Measurements from ENCODE around the gene ZNF629.

Gene ZNF629

DNA sequence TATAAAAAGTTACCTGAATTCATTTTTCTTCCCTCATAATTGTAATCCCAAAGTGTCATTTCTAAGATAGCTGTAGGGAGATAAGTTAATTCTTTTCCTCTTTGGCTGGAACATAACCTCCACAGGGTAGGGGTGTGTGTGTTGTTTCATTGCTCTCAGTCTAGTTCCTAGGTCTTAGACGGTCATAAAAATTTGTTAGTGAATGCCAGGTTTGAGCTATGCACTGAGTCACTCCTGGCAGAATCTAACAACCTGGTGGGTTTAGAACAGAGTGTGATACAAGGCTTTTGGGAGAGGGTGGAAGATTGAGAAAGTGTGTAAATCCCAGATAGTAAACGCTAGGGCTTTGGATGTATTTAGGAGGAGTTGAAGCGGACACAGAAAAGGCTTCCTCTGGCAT lies 39.7 kb downstream of the ZNF629 start:
- DNase-seq = no peak

DNA sequence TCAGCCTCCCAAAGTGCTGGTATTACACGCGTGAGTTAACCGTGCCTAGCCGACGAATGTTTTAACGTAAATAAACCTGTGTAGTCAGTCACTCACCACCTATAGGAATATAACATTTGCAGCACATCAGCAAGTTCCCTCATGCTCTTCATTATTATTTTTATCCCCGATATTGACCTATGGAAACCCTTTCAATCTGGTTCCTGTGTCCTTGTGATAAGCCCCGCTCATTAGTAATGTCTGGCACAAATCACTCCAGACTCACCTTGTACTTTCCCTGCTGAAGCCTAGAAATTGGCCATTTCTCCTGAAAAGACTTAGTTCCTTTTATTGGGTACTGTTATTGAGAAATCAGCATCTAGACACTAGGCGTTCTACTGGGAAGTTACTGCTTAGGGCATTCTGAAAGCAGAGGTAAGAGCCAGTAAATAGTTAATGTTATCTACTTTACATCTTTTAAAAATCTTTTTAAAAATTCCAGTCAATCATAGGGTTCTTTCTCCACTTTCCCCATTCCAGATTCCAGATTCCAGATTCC lies 40.3 kb downstream of the ZNF629 start:
- no peak for DNase-seq

DNA sequence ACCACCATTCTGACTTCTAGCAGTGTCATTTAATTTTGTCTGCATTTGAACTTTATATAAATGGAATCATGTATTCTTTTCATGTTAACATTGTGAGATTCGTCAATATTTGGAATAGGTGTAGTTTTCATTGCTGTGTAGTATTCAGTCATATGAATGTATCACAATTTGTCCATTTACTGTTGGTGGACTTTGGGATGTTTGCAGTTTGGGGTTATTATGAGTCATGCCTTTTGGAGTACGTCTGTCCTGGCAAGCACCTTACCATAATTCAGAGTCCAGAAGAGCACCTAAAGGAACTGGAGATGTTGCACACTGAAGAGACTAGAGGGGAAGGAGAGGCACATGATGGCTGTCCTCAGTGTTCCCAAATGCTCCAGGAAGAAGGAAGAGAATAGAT lies 41.9 kb downstream of the ZNF629 start:
- no peak for DNase-seq

DNA sequence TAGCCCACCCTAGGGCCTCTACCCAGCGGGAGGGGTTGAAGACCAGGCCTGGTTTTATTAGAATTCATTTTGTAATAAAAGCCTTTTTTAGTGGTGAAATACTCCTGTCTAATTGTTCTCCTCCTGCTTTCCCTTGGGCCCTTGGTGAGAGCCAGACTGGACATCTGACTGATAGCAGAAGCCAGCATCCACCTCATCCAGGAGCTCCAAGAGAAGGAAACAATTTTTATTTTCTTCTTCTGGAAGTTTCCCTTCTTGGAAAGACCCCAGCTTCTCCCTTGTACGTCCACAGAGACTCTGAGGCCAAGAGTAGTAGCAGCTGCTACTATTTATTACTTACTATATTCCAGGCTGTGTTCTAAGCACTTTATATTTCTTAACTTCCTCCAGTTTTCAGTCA lies 42.8 kb downstream of the ZNF629 start:
- DNase-seq = no peak

DNA sequence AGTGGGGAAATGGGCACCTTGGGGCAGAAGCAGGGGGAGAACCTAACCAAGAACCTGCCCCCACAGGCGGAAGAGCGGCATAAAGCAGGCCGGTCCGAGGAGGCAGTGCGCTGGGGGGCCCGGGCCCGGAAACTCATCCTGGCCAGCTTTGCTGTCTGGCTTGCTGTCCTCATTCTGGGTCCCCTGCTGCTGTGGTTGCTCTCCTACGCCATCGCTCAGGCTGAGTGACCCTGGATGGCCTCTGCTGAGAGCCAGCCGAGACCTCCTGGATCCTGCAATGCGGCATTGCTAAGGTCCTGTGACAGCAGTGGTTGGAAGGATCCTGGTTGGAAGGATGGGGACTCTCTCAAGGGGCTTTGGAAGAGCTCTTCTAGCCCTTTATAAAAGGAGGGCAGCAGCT lies 43.3 kb downstream of the ZNF629 start:
- no peak for DNase-seq

DNA sequence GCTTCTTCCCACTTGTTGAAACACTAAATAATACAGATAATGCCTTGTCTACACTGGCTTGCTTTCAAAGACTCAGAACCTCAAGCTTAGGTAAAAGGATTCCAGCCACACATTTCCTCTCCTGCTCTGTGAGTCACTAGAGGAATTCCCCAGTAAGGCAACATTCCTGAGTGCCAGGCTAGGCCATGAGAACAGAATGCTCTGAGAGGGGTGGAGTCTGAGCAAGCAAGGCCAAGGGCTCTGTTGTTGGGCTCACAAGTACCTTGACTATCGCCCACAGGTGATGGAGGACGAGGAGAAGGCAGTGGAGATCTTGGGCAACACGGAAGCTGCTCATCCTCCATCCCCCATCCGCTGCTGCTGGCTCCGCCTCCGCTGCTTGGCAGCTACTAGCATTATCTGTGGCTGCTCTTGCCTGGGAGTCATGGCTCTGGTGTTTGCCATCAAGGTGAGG lies 45.5 kb downstream of the ZNF629 start:
- no peak for DNase-seq

DNA sequence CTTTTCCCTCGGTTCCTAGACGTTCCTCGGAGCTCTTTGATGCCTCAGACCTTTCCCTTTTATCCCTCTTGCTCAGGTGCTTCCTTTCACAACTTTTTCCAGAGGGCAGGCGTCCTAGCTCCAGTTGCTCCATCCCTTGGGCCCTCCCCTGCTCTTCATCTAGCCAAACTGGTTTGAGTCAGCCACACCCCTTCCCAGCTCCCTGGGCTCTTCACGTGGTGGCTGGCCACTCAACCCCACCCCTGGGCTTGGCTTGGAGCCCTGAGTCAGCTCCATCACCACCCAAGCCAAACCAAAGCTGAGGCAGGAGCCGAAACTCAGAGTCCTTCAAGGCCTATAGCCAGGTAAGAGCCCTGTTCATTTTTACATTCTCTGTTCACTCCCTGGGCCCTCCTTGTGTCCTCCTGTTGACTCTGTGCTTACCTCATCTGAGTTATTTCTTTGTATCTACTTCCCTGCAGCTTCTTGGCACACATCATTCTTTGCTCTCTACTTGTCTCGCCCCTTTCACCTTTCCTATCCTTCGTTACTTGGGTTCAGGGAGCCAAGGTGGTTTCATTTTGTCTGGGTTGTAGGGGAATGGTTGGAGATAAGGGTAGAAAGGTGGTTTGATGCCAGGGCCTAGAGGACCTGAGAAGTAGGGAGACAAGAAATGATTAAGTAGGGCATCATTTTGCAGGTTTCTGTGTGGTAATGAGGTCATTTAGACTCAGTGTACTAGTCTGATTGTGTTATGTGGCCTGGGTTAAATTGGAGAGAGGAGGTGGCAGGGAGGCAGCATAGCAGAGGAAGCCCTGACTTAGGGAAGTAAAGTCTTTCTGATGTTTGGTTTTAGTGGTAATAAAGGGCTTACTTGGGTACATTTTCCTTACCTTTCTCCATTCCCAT lies 46.4 kb downstream of the ZNF629 start:
- no peak for DNase-seq

DNA sequence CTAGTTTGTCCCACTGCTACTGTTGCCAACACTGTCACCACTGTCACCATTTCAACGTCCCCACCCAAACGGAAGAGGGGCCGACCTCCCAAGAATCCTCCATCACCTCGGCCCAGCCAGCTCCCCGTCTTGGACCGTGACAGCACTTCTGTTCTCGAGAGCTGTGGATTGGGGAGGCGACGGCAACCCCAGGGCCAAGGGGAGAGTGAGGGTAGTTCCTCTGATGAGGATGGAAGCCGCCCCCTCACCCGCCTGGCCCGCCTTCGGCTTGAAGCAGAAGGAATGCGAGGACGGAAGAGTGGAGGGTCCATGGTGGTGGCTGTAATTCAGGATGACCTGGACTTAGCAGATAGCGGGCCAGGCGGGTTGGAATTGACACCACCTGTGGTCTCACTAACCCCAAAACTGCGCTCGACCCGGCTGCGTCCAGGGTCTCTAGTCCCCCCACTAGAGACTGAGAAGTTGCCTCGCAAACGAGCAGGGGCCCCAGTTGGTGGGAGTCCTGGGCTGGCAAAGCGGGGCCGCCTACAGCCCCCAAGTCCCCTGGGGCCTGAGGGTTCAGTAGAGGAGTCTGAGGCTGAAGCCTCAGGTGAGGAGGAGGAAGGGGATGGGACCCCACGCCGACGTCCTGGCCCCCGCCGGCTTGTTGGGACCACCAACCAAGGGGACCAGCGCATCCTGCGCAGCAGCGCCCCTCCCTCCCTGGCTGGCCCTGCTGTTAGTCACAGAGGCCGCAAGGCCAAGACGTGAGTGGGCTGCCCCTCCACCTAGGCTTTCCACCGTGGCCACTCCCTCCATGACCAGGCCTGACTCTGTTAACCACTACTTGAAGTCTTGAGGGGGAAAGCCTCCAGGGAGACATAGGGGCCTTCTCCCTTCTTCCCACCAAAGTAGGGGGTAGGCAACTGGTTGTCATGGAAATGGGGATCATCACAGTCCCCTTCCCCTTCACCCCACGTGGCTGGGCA lies 47.7 kb downstream of the ZNF629 start:
- no peak for DNase-seq

DNA sequence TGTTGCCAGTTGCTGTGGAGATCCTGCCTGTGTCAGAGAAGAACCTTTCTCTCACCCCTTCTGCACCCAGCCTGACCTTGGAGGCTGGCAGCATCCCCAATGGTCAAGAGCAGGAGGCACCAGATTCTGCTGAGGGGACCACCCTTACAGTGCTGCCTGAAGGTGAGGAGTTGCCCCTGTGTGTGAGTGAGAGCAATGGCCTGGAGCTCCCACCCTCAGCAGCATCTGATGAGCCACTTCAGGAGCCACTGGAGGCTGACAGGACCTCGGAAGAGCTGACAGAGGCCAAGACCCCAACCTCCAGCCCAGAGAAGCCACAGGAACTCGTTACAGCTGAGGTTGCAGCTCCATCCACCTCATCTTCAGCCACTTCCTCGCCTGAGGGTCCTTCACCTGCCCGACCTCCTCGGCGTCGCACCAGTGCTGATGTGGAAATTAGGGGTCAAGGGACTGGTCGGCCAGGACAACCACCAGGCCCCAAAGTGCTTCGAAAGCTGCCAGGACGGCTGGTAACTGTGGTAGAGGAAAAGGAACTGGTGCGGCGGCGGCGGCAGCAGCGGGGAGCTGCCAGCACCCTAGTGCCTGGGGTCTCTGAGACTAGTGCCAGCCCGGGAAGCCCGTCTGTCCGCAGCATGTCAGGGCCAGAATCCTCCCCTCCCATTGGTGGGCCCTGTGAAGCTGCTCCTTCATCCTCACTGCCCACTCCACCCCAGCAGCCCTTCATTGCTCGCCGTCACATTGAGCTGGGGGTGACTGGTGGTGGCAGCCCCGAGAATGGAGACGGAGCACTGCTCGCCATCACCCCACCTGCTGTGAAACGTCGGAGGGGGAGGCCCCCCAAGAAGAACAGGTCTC lies 49.0 kb downstream of the ZNF629 start:
- no peak for DNase-seq

DNA sequence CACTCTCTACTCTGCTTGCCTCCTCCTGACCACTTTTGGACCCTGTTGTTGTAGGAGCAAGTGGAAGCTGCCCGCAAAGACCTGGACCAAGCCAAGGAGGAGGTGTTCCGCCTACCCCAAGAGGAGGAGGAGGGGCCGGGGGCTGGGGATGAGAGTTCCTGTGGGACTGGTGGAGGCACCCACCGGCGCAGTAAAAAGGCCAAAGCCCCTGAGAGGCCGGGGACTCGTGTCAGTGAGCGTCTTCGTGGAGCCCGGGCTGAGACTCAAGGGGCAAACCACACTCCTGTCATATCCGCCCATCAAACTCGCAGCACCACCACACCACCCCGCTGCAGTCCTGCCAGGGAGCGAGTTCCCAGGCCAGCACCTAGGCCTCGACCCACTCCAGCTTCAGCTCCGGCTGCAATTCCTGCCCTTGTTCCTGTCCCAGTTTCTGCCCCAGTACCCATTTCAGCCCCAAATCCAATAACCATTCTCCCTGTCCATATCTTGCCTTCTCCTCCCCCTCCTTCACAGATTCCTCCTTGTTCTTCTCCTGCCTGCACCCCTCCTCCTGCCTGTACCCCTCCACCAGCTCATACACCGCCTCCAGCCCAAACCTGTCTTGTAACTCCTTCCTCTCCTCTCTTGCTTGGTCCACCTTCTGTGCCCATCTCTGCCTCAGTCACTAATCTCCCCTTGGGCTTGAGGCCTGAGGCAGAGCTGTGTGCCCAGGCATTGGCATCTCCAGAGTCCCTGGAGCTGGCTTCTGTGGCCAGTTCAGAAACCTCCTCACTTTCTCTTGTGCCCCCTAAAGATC lies 49.8 kb downstream of the ZNF629 start:
- DNase-seq = no peak

DNA sequence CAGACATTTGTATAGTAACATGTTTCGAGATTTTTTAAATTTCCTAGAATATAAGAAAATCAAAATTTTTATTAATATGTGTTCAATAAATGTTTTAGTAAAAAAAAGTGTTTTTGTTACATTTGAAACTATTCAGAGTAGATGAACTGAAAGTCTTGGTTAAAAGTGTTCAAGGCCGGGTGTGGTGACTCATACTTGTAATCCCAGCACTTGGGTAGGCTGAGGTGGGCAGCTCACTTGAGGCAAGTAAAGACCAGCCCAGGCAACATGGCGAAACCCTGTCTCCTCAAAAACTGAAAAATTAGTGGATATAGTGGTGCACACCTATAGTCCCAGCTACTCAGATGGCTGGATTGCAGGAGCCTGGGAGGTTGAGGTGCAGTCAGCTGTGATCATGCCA lies 55.6 kb downstream of the ZNF629 start:
- DNase-seq = no peak

DNA sequence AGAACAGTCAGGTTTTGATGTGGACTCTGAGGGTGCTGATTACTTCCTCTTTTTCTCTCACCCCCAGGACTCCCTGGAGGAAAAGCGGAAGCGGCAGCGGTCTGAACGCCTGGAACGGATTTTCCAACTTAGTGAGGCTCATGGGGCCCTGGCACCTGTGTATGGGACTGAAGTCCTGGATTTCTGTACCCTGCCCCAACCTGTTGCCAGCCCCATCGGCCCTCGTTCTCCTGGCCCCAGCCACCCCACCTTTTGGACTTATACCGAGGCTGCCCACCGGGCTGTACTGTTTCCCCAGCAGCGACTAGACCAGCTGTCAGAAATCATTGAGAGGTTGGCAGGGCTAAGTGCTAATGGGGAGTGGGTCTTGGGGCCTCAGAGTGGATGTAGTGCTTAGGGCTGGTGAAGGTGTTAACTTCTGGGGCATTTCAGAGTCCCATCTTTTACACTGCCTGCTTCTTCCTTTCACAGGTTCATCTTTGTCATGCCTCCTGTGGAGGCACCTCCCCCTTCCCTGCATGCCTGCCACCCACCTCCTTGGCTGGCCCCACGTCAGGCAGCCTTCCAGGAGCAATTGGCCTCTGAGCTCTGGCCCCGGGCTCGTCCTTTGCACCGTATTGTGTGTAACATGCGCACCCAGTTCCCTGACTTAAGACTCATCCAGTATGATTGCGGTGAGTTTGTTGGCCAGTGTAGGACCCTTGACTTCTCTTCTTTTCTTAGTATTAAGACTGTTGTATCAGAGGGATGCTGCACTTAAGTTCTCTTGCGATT lies 57.9 kb downstream of the ZNF629 start:
- no peak for DNase-seq

Measured in CD4-positive, alpha-beta T cell treated with Interleukin-12 subunit alpha and Interleukin-12 subunit beta, for 1 hour (primary cell).